GM19455 (cell line): ENCODE results near the gene TGFBRAP1.

Experiments used
- ATAC-seq: cut with Tn5 transposase; IDR thresholded peaks from one replicate; pipeline ENCODE4 v1.9.1; 2021; ENCODE audit not compliant: unreplicated experiment

Gene TGFBRAP1

GRCh38 chr2:105244451-105244850 lies 85.1 kb downstream of the TGFBRAP1 start:
- no peak for ATAC-seq

- no peak for ATAC-seq
These were observed 85.6 kb downstream of the TGFBRAP1 start for GRCh38 chr2:105243961-105244360.

- ATAC-seq = no peak
These were observed 87.1 kb downstream of the TGFBRAP1 start for GRCh38 chr2:105242286-105242993.

DNA sequence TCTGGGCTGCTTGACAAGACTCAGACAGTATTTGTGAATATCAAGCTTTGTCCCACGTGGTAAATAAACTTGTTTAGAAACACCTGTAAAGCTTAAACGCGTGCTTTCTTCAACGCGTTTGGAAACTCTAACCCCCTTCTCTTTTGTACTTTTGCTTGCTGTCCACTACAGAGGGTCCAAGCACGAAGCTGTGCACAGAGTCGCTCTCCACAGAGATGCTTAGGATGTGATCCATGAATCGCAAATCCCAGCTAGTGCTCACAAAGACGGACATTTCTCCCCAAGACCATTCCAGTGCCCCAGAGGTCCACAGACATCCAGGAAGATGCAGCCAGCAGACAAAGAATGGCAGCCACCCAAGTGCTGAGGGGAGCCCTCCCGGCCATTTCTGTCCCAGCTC lies 88.1 kb downstream of the TGFBRAP1 start, which contains the start of gene GPR45:
Gene GPR45 (plus strand): TSS at position 301 of the 400 bp plus-strand sequence. CDS start 116 bp downstream, outside the sequence.
- ATAC-seq = no peak

DNA sequence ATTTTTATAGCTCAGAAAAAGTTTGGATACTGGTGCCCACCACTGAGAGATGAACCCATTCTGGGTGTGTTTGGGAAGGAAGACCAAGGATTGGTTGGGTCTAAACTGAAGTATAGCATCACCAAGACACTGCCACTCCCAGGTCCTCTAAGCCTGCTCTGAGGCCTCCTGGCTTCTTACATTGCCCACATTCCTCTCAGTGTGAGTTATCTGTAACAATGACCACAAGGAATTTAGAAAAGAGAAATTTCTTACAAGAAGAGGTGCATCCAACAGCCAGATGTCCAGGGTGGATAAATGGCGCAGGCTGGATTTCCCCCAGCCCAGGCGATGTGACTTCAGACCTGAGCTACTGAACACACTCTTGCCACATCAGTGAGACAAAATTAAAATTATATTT lies 89.6 kb downstream of the TGFBRAP1 start:
- no peak for ATAC-seq

- no peak for ATAC-seq
These were observed 90.8 kb downstream of the TGFBRAP1 start for GRCh38 chr2:105238664-105239240.

- no peak for ATAC-seq
These were observed 92.3 kb downstream of the TGFBRAP1 start for GRCh38 chr2:105237045-105237765.

GRCh38 chr2:105236060-105236424 lies 93.5 kb downstream of the TGFBRAP1 start:
- ATAC-seq = no peak

DNA sequence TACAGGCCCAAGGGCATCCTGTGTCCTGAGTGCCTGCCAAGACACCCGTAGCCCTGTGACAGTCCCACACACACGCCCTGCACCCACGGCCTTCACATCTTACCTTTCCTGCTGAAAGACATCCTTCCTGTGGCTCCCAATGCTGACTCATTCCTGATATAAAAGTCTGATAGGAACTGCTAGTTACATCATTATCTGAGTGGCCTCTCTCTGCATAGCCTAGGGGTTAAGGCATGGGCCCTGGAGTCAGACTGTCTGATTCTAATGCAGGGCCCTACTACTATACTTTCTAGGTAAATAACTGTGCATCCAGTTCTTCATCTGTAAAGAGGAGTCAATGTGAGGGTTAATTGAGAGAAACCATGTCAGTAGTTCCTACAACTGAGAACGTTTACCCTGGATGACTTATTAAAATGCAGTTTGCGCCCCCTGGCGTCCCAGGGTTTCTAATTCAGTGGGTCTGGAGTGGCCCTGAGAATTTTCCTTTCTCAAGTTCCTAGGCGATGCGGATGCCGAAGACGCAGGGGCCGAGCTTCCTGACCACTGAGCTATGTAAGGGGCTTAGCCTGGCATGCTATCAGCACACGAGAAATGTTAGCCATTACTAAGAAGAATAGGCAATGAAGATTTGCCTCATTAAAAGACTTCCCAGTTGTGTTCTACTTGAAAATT lies 94.0 kb downstream of the TGFBRAP1 start:
- peak; percentile 46 for ATAC-seq

- ATAC-seq = no peak
These were observed 98.3 kb downstream of the TGFBRAP1 start for GRCh38 chr2:105231232-105231619.

DNA sequence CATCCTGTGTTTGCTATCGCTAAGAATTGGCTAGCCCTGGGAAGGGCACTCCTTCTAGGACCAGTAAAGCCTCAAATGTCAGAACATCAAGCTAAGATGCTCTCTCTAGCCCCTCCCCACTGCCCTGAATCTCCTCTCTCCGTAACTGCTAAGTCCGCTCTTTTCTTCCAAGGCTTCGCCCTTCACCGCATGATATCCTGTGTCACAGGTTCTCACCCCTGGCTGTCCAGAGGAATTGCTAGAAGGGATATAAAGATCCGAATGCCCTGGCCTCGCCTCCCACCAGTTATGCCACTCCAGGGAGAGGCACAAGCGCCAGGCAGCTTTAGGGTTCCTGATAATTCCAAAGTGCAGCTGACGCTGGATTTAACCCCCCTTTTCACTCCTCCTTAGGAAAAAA lies 105.1 kb downstream of the TGFBRAP1 start:
- ATAC-seq = no peak

- no peak for ATAC-seq
These were observed 108.9 kb downstream of the TGFBRAP1 start for GRCh38 chr2:105220604-105221003.

DNA sequence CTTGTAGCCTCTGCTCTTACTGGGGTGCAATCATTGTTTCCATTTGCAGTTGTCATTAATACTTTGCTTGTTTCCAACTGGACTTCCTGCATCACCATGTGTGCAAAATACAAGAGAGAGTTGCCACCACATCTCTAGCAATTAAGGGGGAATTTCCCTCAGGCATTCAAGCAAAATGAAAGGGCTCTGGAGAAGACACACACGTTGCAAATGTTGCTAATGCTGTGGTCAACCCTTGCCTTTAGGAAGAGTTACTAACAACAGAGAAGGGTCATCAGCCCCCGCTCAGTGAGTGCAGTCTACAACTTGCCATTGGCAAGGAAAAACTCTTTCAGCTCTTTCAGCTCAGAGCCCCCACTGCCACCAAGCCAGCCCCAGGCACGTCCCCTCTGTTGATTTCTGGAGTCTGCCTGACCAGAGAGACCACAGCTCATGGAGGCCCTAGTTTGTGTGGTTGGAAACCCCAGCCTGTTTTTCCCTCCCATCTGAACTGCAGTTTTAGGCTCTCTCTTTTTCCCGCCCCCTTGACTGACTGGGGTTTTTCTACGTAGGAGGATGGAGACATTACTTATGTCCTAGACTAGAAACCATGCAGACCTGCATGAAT lies 113.8 kb downstream of the TGFBRAP1 start:
- ATAC-seq = no peak
